Kidney tubule cell (primary cell): ENCODE data around the gene COL4A2.

Experiments
- DNase-seq: peaks from one replicate; pipeline ENCODE4 v3.0.0-alpha.2; 2018; ENCODE audit warnings: low spot score

The COL4A2 gene

GRCh38 chr13:110533771-110534670, 226.9 kb downstream of the COL4A2 start:
- DNase-seq, result no peak

GRCh38 chr13:110535526-110535925, 228.4 kb downstream of the COL4A2 start:
- no peak for DNase-seq

DNA sequence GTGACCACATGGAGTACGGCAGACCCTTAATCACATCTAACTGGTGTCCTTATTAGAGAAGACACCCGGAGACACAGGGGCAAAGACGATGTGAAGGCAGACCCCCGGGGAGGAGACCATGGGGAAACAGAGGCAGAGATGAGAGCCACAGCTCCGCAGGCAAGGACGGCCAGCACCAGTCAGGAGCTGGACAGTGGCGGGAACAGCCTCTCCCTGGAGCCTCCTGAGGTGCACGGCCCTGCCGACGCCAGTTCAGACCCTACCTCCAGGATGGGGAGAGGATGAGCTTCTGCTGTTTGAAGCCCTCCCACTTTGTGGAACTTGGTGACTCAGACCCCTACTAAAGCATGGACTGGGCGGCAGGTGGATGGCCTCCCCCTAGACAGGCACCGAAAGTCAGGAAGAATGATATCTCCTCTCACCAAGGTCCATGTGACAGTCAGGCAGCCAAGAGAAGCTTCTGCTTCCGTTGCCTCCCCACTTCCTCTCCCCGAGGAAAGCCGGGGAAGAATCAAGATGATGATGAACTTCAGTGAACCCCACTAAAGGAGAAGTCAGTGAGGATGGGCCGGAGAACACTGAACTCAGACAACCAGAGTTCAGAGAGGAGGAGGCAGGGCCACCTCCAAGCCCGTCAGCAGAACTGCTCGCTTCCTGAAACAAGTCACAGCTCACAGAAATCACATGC, 229.1 kb downstream of the COL4A2 start:
- DNase-seq, result no peak

DNA sequence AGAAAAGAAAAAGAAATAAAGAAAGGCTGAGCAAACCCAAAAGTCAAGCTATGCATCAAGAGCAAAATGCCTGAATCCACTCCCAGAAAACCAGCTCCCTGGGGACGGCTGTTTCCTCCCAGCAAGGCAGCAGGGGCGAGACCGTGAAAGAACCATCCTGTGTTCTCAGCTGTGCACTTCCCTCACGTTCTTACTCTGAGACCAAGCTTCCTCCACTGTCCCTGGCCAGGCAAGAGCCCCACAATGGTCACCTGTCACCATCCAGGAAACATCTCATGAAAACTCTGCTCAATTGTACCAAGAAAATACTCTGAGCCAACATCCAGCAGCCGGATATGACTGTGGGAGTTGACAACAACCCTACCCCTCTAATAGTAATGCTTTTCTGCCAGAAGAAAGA, 231.5 kb downstream of the COL4A2 start:
- DNase-seq, result no peak

DNA sequence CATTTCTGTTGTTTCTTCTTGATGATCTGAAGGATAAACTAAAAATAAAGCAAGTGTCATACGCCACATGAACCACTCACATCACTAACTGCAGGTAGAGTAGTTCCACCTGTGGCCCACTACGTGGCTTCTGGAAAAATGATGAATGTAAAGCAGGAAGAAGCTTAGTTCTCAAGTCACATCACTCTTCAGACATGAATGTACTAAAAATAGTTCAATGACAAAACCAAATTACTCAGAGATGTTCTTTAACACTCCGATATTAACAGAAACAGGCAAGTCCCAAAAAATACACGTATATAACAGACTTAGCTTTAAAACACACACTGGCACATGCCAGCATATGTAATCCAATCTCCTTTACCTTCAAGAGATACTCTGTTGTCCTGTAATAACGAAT, 232.8 kb downstream of the COL4A2 start:
- peak; percentile 67 for DNase-seq

DNA sequence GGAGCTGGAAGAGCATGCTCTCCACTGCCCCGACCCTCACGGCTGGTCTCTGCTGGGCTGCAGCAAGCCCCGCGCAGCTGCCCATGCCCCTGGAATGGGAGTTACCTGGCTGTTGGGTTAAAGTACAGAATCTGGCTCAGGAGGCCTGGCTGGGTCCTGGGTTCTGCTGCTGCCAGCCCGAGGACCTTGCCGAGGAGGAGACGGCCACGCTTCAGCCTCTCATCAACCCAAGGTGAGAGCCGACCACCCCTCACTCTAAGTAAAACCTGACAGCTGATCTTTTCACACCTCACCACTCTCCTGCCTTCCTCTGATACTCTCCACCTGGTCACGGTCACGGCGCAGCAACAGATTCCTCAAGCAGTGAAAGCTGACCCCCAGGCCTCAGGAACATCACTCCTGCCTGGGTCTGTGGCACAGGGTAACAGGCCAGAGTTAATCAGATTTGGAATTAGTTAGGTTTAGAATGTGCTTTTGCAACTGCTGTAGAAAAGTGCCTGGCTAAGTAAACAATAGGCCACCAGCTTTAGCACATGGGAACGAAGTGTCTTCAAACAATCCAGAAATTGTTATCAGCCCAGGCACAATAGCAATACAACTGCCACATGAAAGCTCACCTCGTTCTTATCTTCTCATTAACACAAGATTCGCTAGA, 233.9 kb downstream of the COL4A2 start:
- no peak for DNase-seq

GRCh38 chr13:110541526-110541920, 234.4 kb downstream of the COL4A2 start:
- DNase-seq, result no peak

- DNase-seq, result no peak
Observed at GRCh38 chr13:110542169-110542796, 235.2 kb downstream of the COL4A2 start.

DNA sequence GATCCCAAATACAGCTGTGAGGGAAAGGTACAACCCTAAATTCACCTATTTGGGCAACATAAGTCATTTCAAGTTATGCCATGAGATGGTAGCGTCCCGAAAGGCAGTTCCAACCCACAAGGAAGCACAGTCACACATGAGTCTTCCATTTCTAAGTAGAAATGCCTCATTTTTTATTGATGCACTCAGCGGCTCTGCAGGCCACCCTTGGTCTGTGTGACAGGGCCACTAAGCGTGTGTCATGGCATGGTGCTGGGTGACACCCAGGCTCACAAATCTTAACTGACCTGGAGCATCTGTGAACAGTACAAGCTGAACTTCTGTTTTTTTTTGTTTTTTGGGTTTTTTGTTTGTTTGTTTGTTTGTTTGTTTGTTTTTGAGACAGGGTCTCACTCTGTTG, 239.3 kb downstream of the COL4A2 start:
- DNase-seq, result no peak

DNA sequence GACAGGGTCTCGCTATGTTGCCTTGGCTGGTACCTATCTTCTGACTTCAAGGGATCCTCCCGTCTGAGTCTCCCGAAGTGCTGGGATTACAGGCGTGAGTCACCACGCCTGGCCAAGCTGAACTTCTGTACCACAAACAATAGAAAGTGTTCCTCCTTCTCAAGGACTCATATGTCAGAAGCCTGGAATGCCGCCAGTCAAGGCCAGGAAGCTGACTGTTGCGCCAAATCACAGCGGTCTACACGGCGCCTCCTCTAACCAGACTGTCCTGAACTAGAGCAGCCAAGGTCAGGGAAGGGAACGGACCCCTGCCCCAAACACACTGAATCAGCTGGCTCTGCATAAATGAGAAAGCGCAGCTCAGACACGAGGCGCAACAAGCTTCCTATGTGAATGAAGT, 239.8 kb downstream of the COL4A2 start:
- peak; percentile 88 for DNase-seq

GRCh38 chr13:110548891-110549794, 242.1 kb downstream of the COL4A2 start:
- no peak for DNase-seq

DNA sequence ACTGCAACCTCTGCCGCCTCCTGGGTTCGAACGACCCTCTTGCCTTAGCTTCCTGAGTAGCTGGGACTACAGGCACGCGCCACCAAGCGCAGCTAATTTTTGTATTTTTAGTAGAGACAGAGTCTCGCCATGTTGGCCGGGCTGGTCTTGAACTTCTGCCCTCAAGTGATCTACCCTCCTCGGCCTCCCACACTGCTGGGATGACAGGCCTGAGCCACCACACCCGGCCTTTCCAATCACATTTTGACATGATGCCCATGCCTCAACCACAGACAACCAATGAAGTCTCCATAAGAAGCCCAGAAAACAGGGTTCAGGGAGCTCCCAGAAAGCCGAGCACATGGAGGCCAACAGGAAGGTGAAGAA, 242.7 kb downstream of the COL4A2 start:
- DNase-seq, result no peak

GRCh38 chr13:110551284-110551683, 244.2 kb downstream of the COL4A2 start:
- DNase-seq, result no peak

- no peak for DNase-seq
Observed at GRCh38 chr13:110552767-110553166, 245.7 kb downstream of the COL4A2 start.

- no peak for DNase-seq
Observed at GRCh38 chr13:110553417-110553816, 246.3 kb downstream of the COL4A2 start.

- DNase-seq, result no peak
Observed at GRCh38 chr13:110554227-110554836, 247.2 kb downstream of the COL4A2 start.

GRCh38 chr13:110554946-110555345, 247.9 kb downstream of the COL4A2 start:
- DNase-seq, result no peak

DNA sequence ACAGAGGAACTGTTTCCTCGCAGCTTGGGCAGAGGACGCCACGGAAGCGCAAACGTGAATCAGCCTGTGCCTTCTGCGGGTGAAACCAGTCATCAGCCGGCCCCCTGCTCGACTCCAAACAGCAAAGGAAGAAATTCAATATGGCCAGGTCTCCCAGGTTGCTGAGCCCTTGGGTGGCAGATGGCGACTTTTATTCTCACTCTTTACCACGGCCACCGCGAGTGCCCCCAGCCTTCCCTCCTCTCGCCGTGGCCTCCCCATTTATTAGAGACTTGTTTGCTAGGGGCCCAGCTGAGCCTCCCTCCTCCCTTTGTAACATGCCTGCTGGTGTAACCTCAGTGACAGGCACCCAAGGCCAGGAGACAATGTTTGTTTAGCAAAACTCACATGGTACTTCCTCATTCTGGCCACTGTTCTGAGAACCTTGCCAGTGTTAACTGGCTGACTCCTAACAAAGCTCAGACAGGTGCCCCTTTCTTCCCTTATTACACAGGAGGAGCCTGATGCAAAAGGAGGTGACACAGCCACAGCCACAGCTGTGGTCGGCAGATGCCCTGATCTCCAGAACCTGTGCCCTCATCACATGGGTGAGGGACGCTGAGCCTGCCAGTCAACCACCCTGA, 248.6 kb downstream of the COL4A2 start:
- peak; percentile 66 for DNase-seq

GRCh38 chr13:110556224-110556606, 249.1 kb downstream of the COL4A2 start:
- DNase-seq, result no peak

GRCh38 chr13:110557082-110557481, 250.0 kb downstream of the COL4A2 start:
- no peak for DNase-seq
